MM.1S (cell line): ENCODE results near the gene SLC35G6.

ENCODE experiments used
- DNase-seq: peaks from one replicate; pipeline ENCODE4 v3.0.0-alpha.2; 2015
- H2AFZ ChIP-seq: fragments of 300-600 bp; sonication (generic); 2 replicates; pipeline ENCODE4 v1.6.0; 2016; ENCODE audit warnings: antibody characterized with exemption, low read length
- H3F3A ChIP-seq: fragments of 300-600 bp; sonication (generic); 2 replicates; pipeline ENCODE4 v1.6.1; 2016; ENCODE audit warnings: mild to moderate bottlenecking, antibody characterized with exemption, low read length, moderate library complexity, mixed read lengths; ENCODE audit not compliant: insufficient read depth
- H3K27ac ChIP-seq: fragments of 300-600 bp; sonication (generic); 2 replicates; pipeline ENCODE4 v1.5.1; 2016; ENCODE audit warnings: mild to moderate bottlenecking, low read length
- H3K27me3 ChIP-seq: fragments of 300-600 bp; sonication (generic); replicated peaks from 2 replicates; pipeline ENCODE4 v1.6.0; 2016; ENCODE audit warnings: low read length; ENCODE audit not compliant: insufficient read depth
- H3K36me3 ChIP-seq: fragments of 300-600 bp; sonication (generic); replicated peaks from 2 replicates; pipeline ENCODE4 v1.6.1; 2016; ENCODE audit warnings: mild to moderate bottlenecking, low read length, mixed read lengths; ENCODE audit not compliant: insufficient read depth
- H3K4me1 ChIP-seq: fragments of 300-600 bp; sonication (generic); 2 replicates; pipeline ENCODE4 v1.6.1; 2016; ENCODE audit warnings: low read length, mixed read lengths
- H3K4me2 ChIP-seq: fragments of 300-600 bp; sonication (generic); 2 replicates; pipeline ENCODE4 v1.6.0; 2016; ENCODE audit warnings: low read depth, low read length
- H3K4me3 ChIP-seq: fragments of 300-600 bp; sonication (generic); 2 replicates; pipeline ENCODE4 v1.5.1; 2016; ENCODE audit warnings: low read length, mixed read lengths
- H3K79me2 ChIP-seq: fragments of 300-600 bp; sonication (generic); 2 replicates; pipeline ENCODE4 v1.6.1; 2016; ENCODE audit warnings: mixed run types, low read length, mixed read lengths
- H3K9ac ChIP-seq: fragments of 300-600 bp; sonication (generic); 2 replicates; pipeline ENCODE4 v1.6.1; 2016; ENCODE audit warnings: low read length, mixed read lengths
- H3K9me2 ChIP-seq: fragments of 300-600 bp; sonication (generic); replicated peaks from 2 replicates; pipeline ENCODE4 v1.6.1; 2016; ENCODE audit warnings: mild to moderate bottlenecking, low read length, mixed read lengths; ENCODE audit not compliant: insufficient read depth
- H3K9me3 ChIP-seq: fragments of 300-600 bp; sonication (generic); replicated peaks from 2 replicates; pipeline ENCODE4 v1.6.1; 2016; ENCODE audit warnings: mild to moderate bottlenecking, low read length, mixed read lengths; ENCODE audit not compliant: insufficient read depth
- H4K20me1 ChIP-seq: fragments of 300-600 bp; sonication (generic); 2 replicates; pipeline ENCODE4 v1.6.1; 2016; ENCODE audit warnings: mild to moderate bottlenecking, low read length, moderate library complexity, mixed read lengths; ENCODE audit not compliant: insufficient read depth
- CTCF ChIP-seq: fragments of 300-600 bp; sonication (generic); IDR thresholded peaks from 2 replicates; pipeline ENCODE4 v1.5.1; 2016; ENCODE audit warnings: antibody characterized with exemption, low read length, mixed read lengths
- EZH2 ChIP-seq: fragments of 300-600 bp; sonication (generic); optimal IDR thresholded peaks from 2 replicates; pipeline ENCODE3; 2017; ENCODE audit warnings: low read depth, mild to moderate bottlenecking, antibody characterized with exemption, low read length, mixed read lengths
- EZH2phosphoT487 ChIP-seq: fragments of 300-600 bp; sonication (generic); IDR thresholded peaks from 2 replicates; pipeline ENCODE4 v1.6.1; 2018; ENCODE audit warnings: antibody characterized with exemption, low read length

SLC35G6 gene

GRCh38 chr17:7436556-7437368 lies 44.5 kb upstream of the SLC35G6 start:
- peak overlapping the region; percentile 43; the same call in 1 of the 2 replicates for H3K9ac ChIP-seq
- peak overlapping the region; percentile 52; the same call in 1 of the 2 replicates for H3K27ac ChIP-seq
- H4K20me1 ChIP-seq: no peaks in the 10 kb centered on the region
- H3K36me3 ChIP-seq: no peaks in the 10 kb centered on the region
- TF ChIP-seq CTCF (peak; percentile 84), EZH2 (no peak), EZH2phosphoT487 (no peak)
- no peaks in the 10 kb centered on the region for H3K79me2 ChIP-seq
- DNase-seq: peak; percentile 89
- peaks cover 10% of the 10 kb centered on the region for H3K4me1 ChIP-seq
- no peaks in the 10 kb centered on the region for H3K9me3 ChIP-seq
- H3K4me2 ChIP-seq: peak overlapping the region; percentile 72
- peak overlapping the region; percentile 92 for H2AFZ ChIP-seq
- H3K4me3 ChIP-seq: peak overlapping the region; percentile 73
- H3K9me2 ChIP-seq: no peaks in the 10 kb centered on the region
- H3K27me3 ChIP-seq: peaks cover 39% of the 10 kb centered on the region
- peaks cover 14% of the 10 kb centered on the region for H3F3A ChIP-seq

GRCh38 chr17:7437369-7437863 lies 43.8 kb upstream of the SLC35G6 start:
- DNase-seq: no peak
- no peaks in the 10 kb centered on the region for H4K20me1 ChIP-seq
- H3K4me2 ChIP-seq: peak overlapping the region; percentile 72; the same call in 1 of the 2 replicates
- no peak for TF ChIP-seq CTCF
- TF ChIP-seq EZH2: no peak
- no peak overlapping the region; the same call in 1 of the 2 replicates for H3K4me3 ChIP-seq
- H3K9me3 ChIP-seq: no peaks in the 10 kb centered on the region
- no peaks in the 10 kb centered on the region for H3K9me2 ChIP-seq
- H2AFZ ChIP-seq: no peak overlapping the region
- no peak overlapping the region for H3K27ac ChIP-seq
- no peaks in the 10 kb centered on the region for H3K79me2 ChIP-seq
- peaks cover 14% of the 10 kb centered on the region for H3F3A ChIP-seq
- peaks cover 10% of the 10 kb centered on the region for H3K4me1 ChIP-seq
- peaks cover 45% of the 10 kb centered on the region for H3K27me3 ChIP-seq
- no peak overlapping the region for H3K9ac ChIP-seq
- no peaks in the 10 kb centered on the region for H3K36me3 ChIP-seq

- Histone ChIP-seq H2AFZ (no peak overlapping the region), H3K27me3 (peaks cover 49% of the 10 kb centered on the region), H3K4me2 (no peak overlapping the region), H3K4me3 (no peak overlapping the region), H4K20me1 (no peaks in the 10 kb centered on the region), H3F3A (peaks cover 14% of the 10 kb centered on the region), H3K27ac (no peak overlapping the region), H3K9me2 (no peaks in the 10 kb centered on the region), H3K9me3 (no peaks in the 10 kb centered on the region), H3K9ac (no peak overlapping the region), H3K79me2 (no peaks in the 10 kb centered on the region), H3K4me1 (peaks cover 10% of the 10 kb centered on the region), H3K36me3 (no peaks in the 10 kb centered on the region)
- TF ChIP-seq CTCF (no peak), EZH2phosphoT487 (no peak), EZH2 (no peak)
- DNase-seq: no peak
These were observed 43.2 kb upstream of the SLC35G6 start for GRCh38 chr17:7437950-7438614.
